Right forelimb (tissue), 1 donor: ENCODE measurements around the gene DNM3.

ENCODE experiments used
- DNase-seq: peaks from one replicate; pipeline ENCODE4 v3.0.0-alpha.2; 2018

Gene DNM3

GRCh38 chr1:171873664-171874063 lies 32.4 kb downstream of the DNM3 start:
- DNase-seq: no peak

- no peak for DNase-seq
Observed at GRCh38 chr1:171877701-171878100, 36.4 kb downstream of the DNM3 start.

GRCh38 chr1:171879556-171879955 lies 38.3 kb downstream of the DNM3 start:
- no peak for DNase-seq

- no peak for DNase-seq
Observed at GRCh38 chr1:171881442-171881841, 40.1 kb downstream of the DNM3 start.

- DNase-seq: no peak
Observed at GRCh38 chr1:171883849-171884248, 42.6 kb downstream of the DNM3 start.

- no peak for DNase-seq
Observed at GRCh38 chr1:171884475-171884874, 43.2 kb downstream of the DNM3 start.

GRCh38 chr1:171890131-171890530 lies 48.8 kb downstream of the DNM3 start:
- DNase-seq: no peak

GRCh38 chr1:171896936-171897703 lies 55.8 kb downstream of the DNM3 start:
- no peak for DNase-seq

GRCh38 chr1:171898941-171899340 lies 57.6 kb downstream of the DNM3 start:
- DNase-seq: no peak

GRCh38 chr1:171899838-171900237 lies 58.5 kb downstream of the DNM3 start:
- DNase-seq: no peak

GRCh38 chr1:171901245-171901644 lies 59.9 kb downstream of the DNM3 start:
- DNase-seq: no peak

- no peak for DNase-seq
Observed at GRCh38 chr1:171902527-171902926, 61.2 kb downstream of the DNM3 start.

GRCh38 chr1:171904778-171905450 lies 63.6 kb downstream of the DNM3 start:
- DNase-seq: no peak

- no peak for DNase-seq
Observed at GRCh38 chr1:171909711-171910110, 68.4 kb downstream of the DNM3 start.

GRCh38 chr1:171910786-171911185 lies 69.5 kb downstream of the DNM3 start:
- no peak for DNase-seq

GRCh38 chr1:171911506-171911905 lies 70.2 kb downstream of the DNM3 start:
- DNase-seq: no peak

GRCh38 chr1:171912509-171913175 lies 71.3 kb downstream of the DNM3 start:
- no peak for DNase-seq

- no peak for DNase-seq
Observed at GRCh38 chr1:171913385-171913784, 72.1 kb downstream of the DNM3 start.

GRCh38 chr1:171916315-171916771 lies 75.0 kb downstream of the DNM3 start:
- DNase-seq: no peak

- DNase-seq: no peak
Observed at GRCh38 chr1:171917331-171917730, 76.0 kb downstream of the DNM3 start.

GRCh38 chr1:171919891-171920887 lies 78.9 kb downstream of the DNM3 start:
- no peak for DNase-seq

GRCh38 chr1:171922999-171923398 lies 81.7 kb downstream of the DNM3 start:
- DNase-seq: no peak

GRCh38 chr1:171929121-171929520 lies 87.8 kb downstream of the DNM3 start:
- DNase-seq: no peak
